ENCODE measurements around the gene CLCN3. TPM values are rescaled to one million over a fixed set of nuclear protein-coding genes. Genes with fewer than 3 reads are reported as not detected.

The CLCN3 gene
- total RNA-seq, 1 experiment from 2014 or later, result 29.1 TPM

- Mint-ChIP-seq H3K4me1 (no peaks in the 10 kb centered on the region), H3K36me3 (peaks cover 20% of the 10 kb centered on the region), H3K4me3 (no peak overlapping the region), H3K27ac (no peak overlapping the region), H3K9me3 (no peaks in the 10 kb centered on the region), H3K27me3 (ENCODE audit: low read depth) (no peaks in the 10 kb centered on the region)
- TF ChIP-seq ZNF232 (CRISPR knock-in tag; IDR thresholded peaks at IDR 0.05), result no peak
- no peak for TF ChIP-seq ZBTB21 (CRISPR knock-in tag; IDR thresholded peaks at IDR 0.05; ENCODE audit: borderline replicate concordance)
- TF ChIP-seq ZMAT4 (CRISPR knock-in tag; IDR thresholded peaks at IDR 0.05), result no peak
- TF ChIP-seq ATF3 (CRISPR knock-in tag; conservative IDR thresholded peaks at IDR 0.05), result no peak
- TF ChIP-seq ZNF219 (CRISPR knock-in tag; IDR thresholded peaks at IDR 0.05; ENCODE audit: borderline replicate concordance), result no peak
- TF ChIP-seq ATF2 (CRISPR knock-in tag; IDR thresholded peaks at IDR 0.05; ENCODE audit: borderline replicate concordance, low read depth), result no peak
- no peak for TF ChIP-seq NR3C1 (CRISPR knock-in tag; conservative IDR thresholded peaks at IDR 0.05; ENCODE audit: low read depth)
- TF ChIP-seq MYBL2 (CRISPR knock-in tag; IDR thresholded peaks at IDR 0.05), result no peak
- no peak for TF ChIP-seq ZBTB43 (CRISPR knock-in tag; IDR thresholded peaks at IDR 0.05)
- ATAC-seq, result no peak
- no peak for DNase-seq (ENCODE audit: low spot score)
- POLR2A ChIA-PET, result no interaction called here
- CTCF ChIA-PET, result no interaction called here
These were observed 46.5 kb upstream of the CLCN3 start for GRCh38 chr4:169573889-169574288.

- ATAC-seq, result no peak
- Mint-ChIP-seq H3K9me3 (no peaks in the 10 kb centered on the region), H3K27me3 (ENCODE audit: low read depth) (no peaks in the 10 kb centered on the region), H3K4me3 (no peak overlapping the region), H3K27ac (no peak overlapping the region), H3K36me3 (peaks cover 3% of the 10 kb centered on the region; the same call in 1 of the 2 replicates), H3K4me1 (no peaks in the 10 kb centered on the region)
- ChIA-PET CTCF (no interaction called here), POLR2A (no interaction called here)
- DNase-seq (ENCODE audit: low spot score), result no peak
- no peak for TF ChIP-seq NFYB (CRISPR knock-in tag; conservative IDR thresholded peaks at IDR 0.05; ENCODE audit: low read depth)
- TF ChIP-seq ELF4 (CRISPR knock-in tag; IDR thresholded peaks at IDR 0.05; ENCODE audit: low read depth), result no peak
- no peak for TF ChIP-seq IRF1 (CRISPR knock-in tag; IDR thresholded peaks at IDR 0.05)
- TF ChIP-seq KAT7 (CRISPR knock-in tag; IDR thresholded peaks at IDR 0.05; ENCODE audit: borderline replicate concordance), result no peak
- no peak for TF ChIP-seq JUN (CRISPR knock-in tag; IDR thresholded peaks at IDR 0.05)
- no peak for TF ChIP-seq ATF3 (CRISPR knock-in tag; conservative IDR thresholded peaks at IDR 0.05)
- TF ChIP-seq PREB (CRISPR knock-in tag; IDR thresholded peaks at IDR 0.05; ENCODE audit: borderline replicate concordance), result no peak
- no peak for TF ChIP-seq SMAD4 (CRISPR knock-in tag; IDR thresholded peaks at IDR 0.05)
- TF ChIP-seq FOXJ3 (CRISPR knock-in tag; IDR thresholded peaks at IDR 0.05; ENCODE audit: borderline replicate concordance), result no peak
- TF ChIP-seq ZNF425 (CRISPR knock-in tag; conservative IDR thresholded peaks at IDR 0.05), result no peak
These were observed 38.2 kb upstream of the CLCN3 start for GRCh38 chr4:169582203-169582602.
